ENCODE results near the gene ANKH.

- TF ChIP-seq ZFP30 (CRISPR knock-in tag; IDR thresholded peaks at IDR 0.05), result no peak
- TF ChIP-seq RARB (CRISPR knock-in tag; IDR thresholded peaks at IDR 0.05), result no peak
- TF ChIP-seq ZFP3 (CRISPR knock-in tag; IDR thresholded peaks at IDR 0.05), result no peak
- no peak for TF ChIP-seq ZNF565 (CRISPR knock-in tag; conservative IDR thresholded peaks at IDR 0.05; ENCODE audit: low read depth)
- TF ChIP-seq ZNF70 (CRISPR knock-in tag; IDR thresholded peaks at IDR 0.05), result no peak
- no peak for TF ChIP-seq CSRNP3 (CRISPR knock-in tag; IDR thresholded peaks at IDR 0.05)
- no peak for TF ChIP-seq PPARA (CRISPR knock-in tag; IDR thresholded peaks at IDR 0.05; ENCODE audit: borderline replicate concordance)
- TF ChIP-seq TOX (CRISPR knock-in tag; IDR thresholded peaks at IDR 0.05; ENCODE audit: borderline replicate concordance), result no peak
- no peak for TF ChIP-seq ARNTL (CRISPR knock-in tag; IDR thresholded peaks at IDR 0.05; ENCODE audit: borderline replicate concordance, low read depth)
- no peak for TF ChIP-seq OSR1 (CRISPR knock-in tag; IDR thresholded peaks at IDR 0.05)
- TF ChIP-seq CREB5 (CRISPR knock-in tag; IDR thresholded peaks at IDR 0.05; ENCODE audit: low read depth), result no peak
Measured at GRCh38 chr5:14842117-14842516, 29.5 kb downstream of the ANKH start.

All from SK-N-SH treated with all-trans-retinoic acid at 6 μM for 48 hours (cell line).